Vagina (tissue), 2 donors: ENCODE measurements around the gene ADPRHL1.
A peak's percentile ranks its signal among the peaks of the same experiment; 100 is the strongest.

Experiments
- CTCF ChIP-seq, 3 experiments: fragments of 450-650 bp in 2 of 3; fragments of 200-600 bp in 1 of 3; sonication (generic) in 1 of 3; IDR thresholded peaks; one replicate each; pipeline ENCODE4 v1.5.1; 2017 to 2019; ENCODE audit warnings: antibody characterized with exemption in 3 of 3, mild to moderate bottlenecking in 2 of 3, moderate library complexity in 2 of 3
- POLR2A ChIP-seq, 2 donors: fragments of 450-650 bp; IDR thresholded peaks; one replicate each; pipeline ENCODE4 v1.6.1; 2017; ENCODE audit warnings: antibody characterized with exemption in 2 of 2, mild to moderate bottlenecking in 2 of 2, moderate library complexity in 2 of 2
- POLR2AphosphoS5 ChIP-seq, 2 donors: sonication (generic); formaldehyde crosslinking; IDR thresholded peaks; one replicate each; pipeline ENCODE4 v1.9.0; 2017; ENCODE audit warnings: antibody characterized with exemption in 2 of 2, mild to moderate bottlenecking in 2 of 2, low read depth in 1 of 2; ENCODE audit not compliant: insufficient read depth in 1 of 2

GRCh38 chr13:113427562-113428468, 25.5 kb downstream of the ADPRHL1 start:
- no peak for TF ChIP-seq CTCF (IDR thresholded peaks at IDR 0.05)
- TF ChIP-seq POLR2A (IDR thresholded peaks at IDR 0.05) = no peak
- peak in 1 of 2 donors; percentile 10 for TF ChIP-seq POLR2AphosphoS5 (IDR thresholded peaks at IDR 0.05; ENCODE audit: insufficient read depth in 1 of 2, low read depth in 1 of 2)
